Cortex of kidney (tissue), 1 donor: ENCODE results near the gene CDC37L1.
"Not testable (repeated sequence)": the region's sequence is repeated elsewhere in the genome, so short reads cannot be mapped to it uniquely, and the experiment has no call there.

Experiments
- DNase-seq: peaks from one replicate; lab custom pipeline; 2025; lab: John Stamatoyannopoulos, UW

The CDC37L1 gene

GRCh38 chr9:4754530-4754929 is 75.2 kb downstream of the CDC37L1 start:
- not testable (repeated sequence) for DNase-seq

- DNase-seq: no peak
These were observed 75.7 kb downstream of the CDC37L1 start for GRCh38 chr9:4755026-4755609.

GRCh38 chr9:4756420-4756819 is 77.1 kb downstream of the CDC37L1 start:
- no peak for DNase-seq
